NB4 (cell line): Measurements from ENCODE around the gene TENM4.

Experiments used
- CTCF ChIP-seq: IDR thresholded peaks from one replicate; pipeline ENCODE4 v1.5.1; 2012; ENCODE audit warnings: low read depth, low read length
- MAX ChIP-seq: IDR thresholded peaks from 2 replicates; pipeline ENCODE4 v1.6.1; 2011; ENCODE audit warnings: low read depth, low read length
- MYC ChIP-seq: IDR thresholded peaks from 2 replicates; pipeline ENCODE4 v1.6.1; 2011; ENCODE audit warnings: low read depth, low read length
- POLR2A ChIP-seq: IDR thresholded peaks from 2 replicates; pipeline ENCODE4 v1.6.1; 2011; ENCODE audit warnings: mild to moderate bottlenecking; ENCODE audit not compliant: insufficient read length; ENCODE audit errors: extremely low read depth

GRCh38 chr11:78820741-78821140 is 620.1 kb downstream of the TENM4 start:
- TF ChIP-seq CTCF, result no peak
- no peak for TF ChIP-seq POLR2A
- TF ChIP-seq MYC, result no peak
- TF ChIP-seq MAX, result no peak
